Stimulated activated CD4-positive, alpha-beta T cell treated with anti-CD3 and anti-CD28 coated beads, Interleukin-4, amount 100 ng/mL, for 4 hours (primary cell): Measurements from ENCODE around the gene CORO1C.

Experiments
- DNase-seq, 2 experiments: peaks; one replicate each; pipeline ENCODE4 v3.0.0-alpha.2; 2020

CORO1C gene

GRCh38 chr12:108613548-108613947, 117.8 kb downstream of the CORO1C start:
- DNase-seq = no peak

- no peak for DNase-seq
Measured at GRCh38 chr12:108612788-108613282, 118.5 kb downstream of the CORO1C start.

- peak; percentile 40 to 62 for DNase-seq
Measured at GRCh38 chr12:108611884-108612415, 119.4 kb downstream of the CORO1C start.

GRCh38 chr12:108610856-108611605, 120.3 kb downstream of the CORO1C start:
- DNase-seq = no peak

GRCh38 chr12:108610336-108610815, 120.9 kb downstream of the CORO1C start:
- no peak for DNase-seq

GRCh38 chr12:108609537-108610335, 121.6 kb downstream of the CORO1C start:
- no peak for DNase-seq

- DNase-seq = no peak
Measured at GRCh38 chr12:108608616-108609015, 122.7 kb downstream of the CORO1C start.

GRCh38 chr12:108607981-108608600, 123.2 kb downstream of the CORO1C start:
- no peak for DNase-seq

GRCh38 chr12:108606492-108606891, 124.8 kb downstream of the CORO1C start:
- no peak for DNase-seq

GRCh38 chr12:108605690-108606406, 125.5 kb downstream of the CORO1C start:
- DNase-seq = no peak

GRCh38 chr12:108605000-108605689, 126.2 kb downstream of the CORO1C start:
- DNase-seq = no peak

GRCh38 chr12:108604208-108604941, 126.9 kb downstream of the CORO1C start:
- no peak for DNase-seq

GRCh38 chr12:108603743-108604142, 127.6 kb downstream of the CORO1C start:
- DNase-seq = no peak

GRCh38 chr12:108602976-108603704, 128.2 kb downstream of the CORO1C start:
- no peak for DNase-seq

- no peak for DNase-seq
Measured at GRCh38 chr12:108602209-108602705, 129.1 kb downstream of the CORO1C start.

GRCh38 chr12:108600702-108601007, 130.7 kb downstream of the CORO1C start:
- no peak for DNase-seq

GRCh38 chr12:108599948-108600701, 131.2 kb downstream of the CORO1C start:
- no peak for DNase-seq

GRCh38 chr12:108599541-108599940, 131.8 kb downstream of the CORO1C start:
- no peak for DNase-seq

GRCh38 chr12:108598553-108599250, 132.6 kb downstream of the CORO1C start:
- no peak for DNase-seq
